Endodermal cell (in vitro differentiated cells): ENCODE results near the gene CMTM3. TPM values are rescaled to one million over a fixed set of nuclear protein-coding genes. Genes with fewer than 3 reads are reported as not detected.

ENCODE experiments used
- DNase-seq: peaks from one replicate; pipeline ENCODE4 v3.0.0-alpha.2; 2017
- H3K27ac ChIP-seq: 2 replicates; pipeline ENCODE4 v1.5.1; 2013; ENCODE audit warnings: mild to moderate bottlenecking, low read depth, low read length, moderate library complexity
- H3K27me3 ChIP-seq: 2 replicates; pipeline ENCODE4 v1.6.1; 2013; ENCODE audit warnings: mild to moderate bottlenecking, low read length, moderate library complexity; ENCODE audit not compliant: insufficient read depth, control insufficient read depth, poor library complexity, severe bottlenecking
- H3K36me3 ChIP-seq: 2 replicates; pipeline ENCODE4 v1.7.0; 2013; ENCODE audit warnings: mild to moderate bottlenecking, low read length, moderate library complexity; ENCODE audit not compliant: control insufficient read depth, insufficient read depth
- H3K4me1 ChIP-seq: one replicate; pipeline ENCODE4 v1.7.0; 2013; ENCODE audit warnings: low read length; ENCODE audit not compliant: control insufficient read depth, insufficient read depth
- H3K4me3 ChIP-seq: 2 replicates; pipeline ENCODE4 v1.5.1; 2013; ENCODE audit warnings: mild to moderate bottlenecking, low read length, moderate library complexity
- H3K9ac ChIP-seq: 2 replicates; pipeline ENCODE4 v1.6.1; 2013; ENCODE audit warnings: mild to moderate bottlenecking, low read length, moderate library complexity; ENCODE audit not compliant: poor library complexity, severe bottlenecking; ENCODE audit errors: extremely low read depth
- H3K9me3 ChIP-seq: 2 replicates; pipeline ENCODE4 v1.6.1; 2013; ENCODE audit warnings: mild to moderate bottlenecking, low read length, moderate library complexity; ENCODE audit not compliant: control insufficient read depth
- H3K27ac Mint-ChIP-seq: 2 replicates; pipeline ENCODE4 v1.8.0; 2020; ENCODE audit warnings: mixed read lengths
- H3K27me3 Mint-ChIP-seq: 2 replicates; pipeline ENCODE4 v1.8.0; 2021; ENCODE audit warnings: mild to moderate bottlenecking, mixed read lengths; ENCODE audit not compliant: insufficient read depth
- H3K36me3 Mint-ChIP-seq: 2 replicates; pipeline ENCODE4 v1.8.0; 2020; ENCODE audit warnings: low read depth, mixed read lengths
- H3K4me1 Mint-ChIP-seq: 2 replicates; pipeline ENCODE4 v1.8.0; 2020; ENCODE audit warnings: mixed read lengths
- H3K4me3 Mint-ChIP-seq: 2 replicates; pipeline ENCODE4 v1.8.0; 2020; ENCODE audit warnings: mild to moderate bottlenecking, moderate library complexity, mixed read lengths
- H3K9me3 Mint-ChIP-seq: 2 replicates; pipeline ENCODE4 v1.8.0; 2020; ENCODE audit warnings: mild to moderate bottlenecking, mixed read lengths
- WGBS, 2 experiments: methylation state at CpG; one replicate each; pipeline versions ENCODE4 v1.1.5 to v1.1.7; 2013; ENCODE audit warnings: missing lambda C conversion rate in 2 of 2, mixed read lengths in 1 of 2; ENCODE audit not compliant: insufficient coverage in 1 of 2, insufficient read length in 1 of 2; 5-methylcytosine and 5-hydroxymethylcytosine counted together
- total RNA-seq, 2 donors: library from RNA; stranded (reverse); fragmentation: NEBNext Ultra II Directional in 1 of 2; extraction: Animal tissue kit (Norgen Biotek cat#: 25700) in 1 of 2; gene quantifications; 2 replicates in 1 of 2; 3 replicates in 1 of 2; pipeline ENCODE4 v1.2.1, GENCODE V29; 2021
- TF ChIP-seq, protein P1 (sequence below): fragments of 200-600 bp; sonication (generic); conservative IDR thresholded peaks from 2 replicates; pipeline ENCODE4 v1.5.0; 2021; ENCODE audit warnings: antibody characterized with exemption, mild to moderate bottlenecking

CMTM3 gene
- total RNA-seq, 2 donors from 2014 or later = 44.2 to 48.5 TPM

DNA sequence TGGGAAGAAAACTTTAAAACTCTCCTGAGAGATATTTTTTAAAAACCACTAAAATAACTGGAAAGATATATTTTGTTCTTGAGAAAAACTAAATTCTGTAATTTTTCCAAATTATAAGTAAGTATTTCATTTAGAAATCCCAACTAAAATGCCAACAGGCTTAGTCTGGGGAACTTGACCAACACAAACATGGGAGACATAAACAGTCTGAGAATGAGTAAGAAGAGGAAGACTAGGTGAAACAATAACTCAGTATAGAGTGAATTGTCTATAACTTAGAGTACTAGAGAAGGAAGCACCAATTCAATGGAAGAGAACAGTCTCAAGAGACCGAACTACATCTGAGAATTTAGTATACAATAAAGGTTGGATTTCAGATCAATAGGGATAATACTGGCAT lies 35.4 kb upstream of the CMTM3 start:
- Mint-ChIP-seq H3K27me3 (peaks cover 1% of the 10 kb centered on the region), H3K36me3 (peaks cover 20% of the 10 kb centered on the region)
- 100% methylated on average over 1 of the region's 1 CpG for WGBS, 2 experiments

DNA sequence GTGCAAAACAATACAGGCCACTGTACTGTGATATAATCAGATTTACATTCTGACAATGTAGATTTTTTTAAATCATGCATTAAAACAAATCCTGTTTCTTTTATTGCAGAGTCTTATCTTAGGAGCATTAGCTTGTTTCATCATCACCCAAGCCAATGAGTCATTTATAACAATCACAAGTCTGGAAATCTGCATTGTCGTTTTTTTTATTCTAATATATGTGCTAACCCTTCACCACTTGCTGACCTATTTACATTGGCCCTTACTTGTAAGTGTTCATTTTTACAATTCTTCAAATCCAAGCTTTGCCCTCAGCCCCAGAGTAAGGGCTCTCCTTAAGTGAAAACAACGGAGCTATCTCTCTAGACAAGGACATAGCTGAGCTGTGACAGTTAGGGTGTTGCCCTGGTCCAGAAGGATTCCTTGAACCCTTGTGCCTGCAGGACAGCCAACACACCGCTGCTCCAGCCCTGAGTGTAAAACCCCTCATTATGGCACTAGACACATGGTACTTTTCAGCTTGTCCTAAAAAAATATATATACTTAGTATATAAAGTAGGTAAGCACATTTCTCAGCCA lies 34.6 kb upstream of the CMTM3 start:
- no peak overlapping the region for H3K9ac ChIP-seq
- H3K36me3 Mint-ChIP-seq = peaks cover 20% of the 10 kb centered on the region
- peaks cover 1% of the 10 kb centered on the region for H3K27me3 Mint-ChIP-seq
- no peak overlapping the region for H3K4me3 Mint-ChIP-seq
- TF ChIP-seq, protein P1, sequence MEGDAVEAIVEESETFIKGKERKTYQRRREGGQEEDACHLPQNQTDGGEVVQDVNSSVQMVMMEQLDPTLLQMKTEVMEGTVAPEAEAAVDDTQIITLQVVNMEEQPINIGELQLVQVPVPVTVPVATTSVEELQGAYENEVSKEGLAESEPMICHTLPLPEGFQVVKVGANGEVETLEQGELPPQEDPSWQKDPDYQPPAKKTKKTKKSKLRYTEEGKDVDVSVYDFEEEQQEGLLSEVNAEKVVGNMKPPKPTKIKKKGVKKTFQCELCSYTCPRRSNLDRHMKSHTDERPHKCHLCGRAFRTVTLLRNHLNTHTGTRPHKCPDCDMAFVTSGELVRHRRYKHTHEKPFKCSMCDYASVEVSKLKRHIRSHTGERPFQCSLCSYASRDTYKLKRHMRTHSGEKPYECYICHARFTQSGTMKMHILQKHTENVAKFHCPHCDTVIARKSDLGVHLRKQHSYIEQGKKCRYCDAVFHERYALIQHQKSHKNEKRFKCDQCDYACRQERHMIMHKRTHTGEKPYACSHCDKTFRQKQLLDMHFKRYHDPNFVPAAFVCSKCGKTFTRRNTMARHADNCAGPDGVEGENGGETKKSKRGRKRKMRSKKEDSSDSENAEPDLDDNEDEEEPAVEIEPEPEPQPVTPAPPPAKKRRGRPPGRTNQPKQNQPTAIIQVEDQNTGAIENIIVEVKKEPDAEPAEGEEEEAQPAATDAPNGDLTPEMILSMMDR = no peak
- no peaks in the 10 kb centered on the region for H3K4me1 Mint-ChIP-seq
- no peaks in the 10 kb centered on the region for H3K9me3 Mint-ChIP-seq
- no peaks in the 10 kb centered on the region for H3K4me1 ChIP-seq
- no peak overlapping the region for H3K27ac Mint-ChIP-seq
- peaks cover 5% of the 10 kb centered on the region for H3K36me3 ChIP-seq
- H3K27ac ChIP-seq = no peak overlapping the region
- H3K9me3 ChIP-seq = no peaks in the 10 kb centered on the region
- no peak for DNase-seq
- no peak overlapping the region for H3K4me3 ChIP-seq
- H3K27me3 ChIP-seq = no peaks in the 10 kb centered on the region
- WGBS, 2 experiments = 86 to 89% methylated on average over 2 to 3 of the region's 3 CpGs

More for the DNA sequence above, 35.4 kb upstream of the CMTM3 start:
- no peaks in the 10 kb centered on the region for H3K27me3 ChIP-seq
- no peaks in the 10 kb centered on the region for H3K9me3 ChIP-seq
- no peak for DNase-seq
- peaks cover 5% of the 10 kb centered on the region for H3K36me3 ChIP-seq
- no peaks in the 10 kb centered on the region for H3K4me1 Mint-ChIP-seq
- H3K9me3 Mint-ChIP-seq = no peaks in the 10 kb centered on the region
- TF ChIP-seq, protein P1 = no peak
- H3K4me1 ChIP-seq = no peaks in the 10 kb centered on the region
- no peak overlapping the region for H3K4me3 Mint-ChIP-seq
- no peak overlapping the region for H3K27ac ChIP-seq
- no peak overlapping the region for H3K9ac ChIP-seq
- no peak overlapping the region for H3K4me3 ChIP-seq
- no peak overlapping the region for H3K27ac Mint-ChIP-seq

DNA sequence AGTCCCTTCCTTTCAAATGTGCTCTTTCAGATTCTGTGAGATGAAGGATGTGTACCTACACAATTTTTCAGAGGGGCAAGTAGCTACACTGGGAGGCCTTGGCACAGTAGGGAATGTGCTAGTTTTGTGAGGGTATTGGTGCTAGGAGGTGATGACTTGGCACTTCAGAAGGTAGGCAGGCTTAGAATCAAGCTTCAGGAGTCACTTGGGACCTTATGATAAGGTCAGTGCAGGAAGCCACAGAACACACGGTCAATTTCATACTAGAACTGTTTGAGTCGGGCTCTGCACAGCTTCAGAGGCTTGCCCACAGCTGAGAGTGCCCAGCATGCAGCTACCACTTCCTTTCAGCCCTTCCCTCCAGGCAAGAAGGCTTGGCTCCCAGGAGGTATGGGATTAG lies 32.1 kb upstream of the CMTM3 start:
- TF ChIP-seq, protein P1 = no peak
- Histone ChIP-seq H3K4me1 (no peaks in the 10 kb centered on the region), H3K9me3 (no peaks in the 10 kb centered on the region), H3K36me3 (peaks cover 4% of the 10 kb centered on the region), H3K9ac (no peak overlapping the region), H3K27me3 (peaks cover 5% of the 10 kb centered on the region), H3K27ac (no peak overlapping the region), H3K4me3 (no peak overlapping the region)
- H3K9me3 Mint-ChIP-seq = no peaks in the 10 kb centered on the region
- H3K27me3 Mint-ChIP-seq = peaks cover 8% of the 10 kb centered on the region
- no peak overlapping the region for H3K27ac Mint-ChIP-seq
- WGBS, 2 experiments = 93 to 100% methylated on average over 2 of the region's 2 CpGs
- no peak for DNase-seq
- peaks cover 6% of the 10 kb centered on the region for H3K36me3 Mint-ChIP-seq
- H3K4me1 Mint-ChIP-seq = no peaks in the 10 kb centered on the region
- no peak overlapping the region for H3K4me3 Mint-ChIP-seq
